CD14-positive monocyte (primary cell): ENCODE measurements around the gene EIPR1. TPM values are rescaled to one million over a fixed set of nuclear protein-coding genes. Genes with fewer than 3 reads are reported as not detected.

Source experiments
- DNase-seq, 3 donors: peaks; one replicate each; pipeline ENCODE4 v3.0.0-alpha.2; 2011 to 2022
- H2AFZ ChIP-seq: 2 replicates; pipeline ENCODE4 v1.6.0; 2012; ENCODE audit warnings: mild to moderate bottlenecking, low read depth, low read length, inconsistent platforms; ENCODE audit not compliant: insufficient read depth, poor library complexity, severe bottlenecking
- H3K27ac ChIP-seq, 2 donors: 1 replicate in 1 of 2; 2 replicates in 1 of 2; pipeline ENCODE4 v1.5.1; 2012 to 2013; ENCODE audit warnings: low read length in 2 of 2, control low read depth in 1 of 2, inconsistent platforms in 1 of 2, low read depth in 1 of 2, mild to moderate bottlenecking in 1 of 2
- H3K27me3 ChIP-seq, 2 donors: one replicate each; pipeline versions ENCODE4 v1.6.0 to v1.6.1; 2011 to 2013; ENCODE audit warnings: low read length in 2 of 2; ENCODE audit not compliant: control insufficient read depth in 2 of 2, insufficient read depth in 2 of 2
- H3K36me3 ChIP-seq, 2 donors: replicated peaks in 1 of 2; 1 replicate in 1 of 2; 2 replicates in 1 of 2; pipeline versions ENCODE4 v1.5.1 to v1.6.1; 2012 to 2013; ENCODE audit warnings: low read length in 2 of 2, control low read depth in 1 of 2, inconsistent platforms in 1 of 2, mild to moderate bottlenecking in 1 of 2; ENCODE audit not compliant: insufficient read depth in 2 of 2, control insufficient read depth in 1 of 2
- H3K4me1 ChIP-seq, 2 donors: 1 replicate in 1 of 2; 2 replicates in 1 of 2; pipeline versions ENCODE4 v1.5.1 to v1.6.1; 2012 to 2013; ENCODE audit warnings: low read length in 2 of 2, control low read depth in 1 of 2, inconsistent platforms in 1 of 2, mild to moderate bottlenecking in 1 of 2, moderate library complexity in 1 of 2; ENCODE audit not compliant: insufficient read depth in 2 of 2, control insufficient read depth in 1 of 2
- H3K4me2 ChIP-seq: replicated peaks from 2 replicates; pipeline ENCODE3; 2012; ENCODE audit warnings: low read length, moderate library complexity, mild to moderate bottlenecking; ENCODE audit not compliant: poor library complexity, severe bottlenecking; ENCODE audit errors: extremely low read depth
- H3K4me3 ChIP-seq, 3 experiments: fragments of 200-600 bp in 1 of 3; sonication (generic) in 1 of 3; replicated peaks in 1 of 3; 1 replicate in 2 of 3; 2 replicates in 1 of 3; pipeline ENCODE4 v1.5.1; 2011 to 2013; ENCODE audit warnings: low read length in 3 of 3, mild to moderate bottlenecking in 3 of 3, control low read depth in 2 of 3, low read depth in 2 of 3, inconsistent platforms in 1 of 3, moderate library complexity in 1 of 3
- H3K79me2 ChIP-seq: 2 replicates; pipeline ENCODE4 v1.6.0; 2012; ENCODE audit warnings: mild to moderate bottlenecking, control low read depth, inconsistent platforms, low read length, moderate library complexity; ENCODE audit not compliant: insufficient read depth
- H3K9ac ChIP-seq: 2 replicates; pipeline ENCODE4 v1.6.0; 2017; ENCODE audit warnings: low read length, mild to moderate bottlenecking; ENCODE audit not compliant: insufficient read depth, poor library complexity, severe bottlenecking
- H3K9me3 ChIP-seq, 2 donors: replicated peaks in 1 of 2; 1 replicate in 1 of 2; 2 replicates in 1 of 2; pipeline versions ENCODE4 v1.5.1 to v1.6.1; 2012 to 2013; ENCODE audit warnings: low read length in 2 of 2, control low read depth in 1 of 2; ENCODE audit not compliant: control insufficient read depth in 1 of 2, insufficient read depth in 1 of 2
- H4K20me1 ChIP-seq: 2 replicates; pipeline ENCODE4 v1.6.0; 2012; ENCODE audit warnings: mild to moderate bottlenecking, low read length, control low read depth, moderate library complexity; ENCODE audit not compliant: insufficient read depth
- H3K27ac Mint-ChIP-seq, 7 donors: one replicate each; pipeline ENCODE4 v1.8.0; 2020; ENCODE audit warnings: mild to moderate bottlenecking in 7 of 7, mixed read lengths in 7 of 7, moderate library complexity in 6 of 7, inconsistent platforms in 2 of 7
- H3K27me3 Mint-ChIP-seq, 3 donors: one replicate each; pipeline ENCODE4 v1.8.0; 2021 to 2022; ENCODE audit warnings: low read depth in 3 of 3, mild to moderate bottlenecking in 3 of 3, mixed read lengths in 3 of 3, moderate library complexity in 3 of 3, inconsistent platforms in 1 of 3
- H3K36me3 Mint-ChIP-seq, 2 donors: one replicate each; pipeline ENCODE4 v1.8.0; 2020; ENCODE audit warnings: mixed read lengths in 2 of 2, inconsistent platforms in 1 of 2, mild to moderate bottlenecking in 1 of 2
- H3K4me1 Mint-ChIP-seq: one replicate; pipeline ENCODE4 v1.8.0; 2020; ENCODE audit warnings: mild to moderate bottlenecking, mixed read lengths
- H3K4me3 Mint-ChIP-seq, 2 donors: one replicate each; pipeline ENCODE4 v1.8.0; 2020; ENCODE audit warnings: mild to moderate bottlenecking in 2 of 2, mixed read lengths in 2 of 2, moderate library complexity in 1 of 2
- H3K9me3 Mint-ChIP-seq, 7 donors: one replicate each; pipeline ENCODE4 v1.8.0; 2020 to 2022; ENCODE audit warnings: mixed read lengths in 7 of 7, mild to moderate bottlenecking in 6 of 7, moderate library complexity in 6 of 7, inconsistent platforms in 2 of 7
- WGBS: methylation state at CpG from one replicate; pipeline ENCODE4 v1.1.5; 2013; ENCODE audit warnings: missing lambda C conversion rate; ENCODE audit not compliant: insufficient coverage; 5-methylcytosine and 5-hydroxymethylcytosine counted together
- intact Hi-C, 2 donors: fragments of 100-400 bp; cut with micrococcal nuclease; formaldehyde crosslinking; loops; one replicate each; pipeline versions ENCODE4 v1.15.0 to v1.15.1; 2023
- polyA plus RNA-seq, 3 donors: library from polyadenylated mRNA; depleted of rRNA in 1 of 3; unstranded in 2 of 3; stranded (reverse) in 1 of 3; fragments of 300-500 nt in 2 of 3; fragments of >200 nt in 1 of 3; fragmentation: Illumina TruSeq in 2 of 3; gene quantifications; 1 replicate in 2 of 3; 2 replicates in 1 of 3; pipeline ENCODE4 v1.2.3, GENCODE V29; 2012 to 2021
- TF ChIP-seq, protein P1 (sequence below): fragments of 200-600 bp; IDR thresholded peaks from one replicate; pipeline ENCODE4 v1.8.0; 2022; ENCODE audit warnings: antibody characterized with exemption, mild to moderate bottlenecking

EIPR1 gene
- polyA plus RNA-seq, 3 donors: 19.0 to 22.4 (median 20.8) TPM

DNA sequence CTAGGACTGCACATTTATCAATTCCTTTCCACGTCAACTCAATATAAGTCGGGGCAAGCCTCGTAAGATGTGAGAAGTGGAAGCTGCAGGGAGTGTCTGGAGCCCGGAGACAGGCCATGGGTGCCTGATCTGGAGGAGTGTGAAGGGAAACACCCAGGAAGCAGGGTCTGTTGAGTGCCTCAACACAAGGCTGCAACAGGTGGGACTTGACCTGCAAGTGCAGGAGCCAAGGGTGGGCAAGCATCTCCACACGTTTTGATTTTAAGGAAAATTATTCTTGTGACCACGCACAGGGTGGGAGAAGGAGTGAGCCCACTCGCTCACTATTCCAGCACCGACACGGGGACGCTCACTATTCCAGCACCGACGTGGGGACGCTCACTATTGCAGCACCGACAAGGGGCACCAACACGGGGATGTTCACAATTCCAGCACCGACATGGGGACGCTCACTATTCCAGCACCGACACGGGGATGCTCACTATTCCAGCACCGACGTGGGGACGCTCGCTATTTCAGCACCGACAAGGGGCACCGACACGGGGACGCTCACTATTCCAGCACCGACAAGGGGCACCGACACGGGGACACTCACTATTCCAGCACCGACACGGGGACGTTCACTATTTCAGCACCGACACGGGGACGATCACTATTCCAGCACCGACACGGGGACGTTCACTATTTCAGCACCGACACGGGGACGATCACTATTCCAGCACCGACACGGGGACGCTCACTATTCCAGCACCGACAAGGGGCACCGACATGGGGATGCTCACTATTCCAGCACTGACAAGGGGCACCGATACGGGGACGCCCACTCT, 197.3 kb downstream of the EIPR1 start:
- Histone ChIP-seq H3K27ac (no peak overlapping the region), H3K4me2 (no peak overlapping the region), H3K9me3 (peaks cover 6 to 20% of the 10 kb centered on the region in 2 donors), H3K9ac (no peak overlapping the region), H3K27me3 (no peaks in the 10 kb centered on the region), H3K36me3 (peaks cover 0 to 3% of the 10 kb centered on the region in 2 donors), H3K4me3 (no peak overlapping the region), H4K20me1 (no peaks in the 10 kb centered on the region), H3K4me1 (no peaks in the 10 kb centered on the region), H2AFZ (no peak overlapping the region), H3K79me2 (no peaks in the 10 kb centered on the region)
- DNase-seq: peak in 2 of 3 donors; percentile 9 to 23
- intact Hi-C loops: no loop called here
- Mint-ChIP-seq H3K36me3 (peaks cover 21 to 26% of the 10 kb centered on the region in 2 donors), H3K4me1 (no peaks in the 10 kb centered on the region), H3K27ac (no peak overlapping the region), H3K9me3 (peaks cover 0 to 18% (median 9%) of the 10 kb centered on the region in 7 donors), H3K27me3 (no peaks in the 10 kb centered on the region), H3K4me3 (no peak overlapping the region)
- WGBS: 89% methylated on average over 47 of the region's 50 CpGs
- TF ChIP-seq, protein P1, sequence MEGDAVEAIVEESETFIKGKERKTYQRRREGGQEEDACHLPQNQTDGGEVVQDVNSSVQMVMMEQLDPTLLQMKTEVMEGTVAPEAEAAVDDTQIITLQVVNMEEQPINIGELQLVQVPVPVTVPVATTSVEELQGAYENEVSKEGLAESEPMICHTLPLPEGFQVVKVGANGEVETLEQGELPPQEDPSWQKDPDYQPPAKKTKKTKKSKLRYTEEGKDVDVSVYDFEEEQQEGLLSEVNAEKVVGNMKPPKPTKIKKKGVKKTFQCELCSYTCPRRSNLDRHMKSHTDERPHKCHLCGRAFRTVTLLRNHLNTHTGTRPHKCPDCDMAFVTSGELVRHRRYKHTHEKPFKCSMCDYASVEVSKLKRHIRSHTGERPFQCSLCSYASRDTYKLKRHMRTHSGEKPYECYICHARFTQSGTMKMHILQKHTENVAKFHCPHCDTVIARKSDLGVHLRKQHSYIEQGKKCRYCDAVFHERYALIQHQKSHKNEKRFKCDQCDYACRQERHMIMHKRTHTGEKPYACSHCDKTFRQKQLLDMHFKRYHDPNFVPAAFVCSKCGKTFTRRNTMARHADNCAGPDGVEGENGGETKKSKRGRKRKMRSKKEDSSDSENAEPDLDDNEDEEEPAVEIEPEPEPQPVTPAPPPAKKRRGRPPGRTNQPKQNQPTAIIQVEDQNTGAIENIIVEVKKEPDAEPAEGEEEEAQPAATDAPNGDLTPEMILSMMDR: no peak

DNA sequence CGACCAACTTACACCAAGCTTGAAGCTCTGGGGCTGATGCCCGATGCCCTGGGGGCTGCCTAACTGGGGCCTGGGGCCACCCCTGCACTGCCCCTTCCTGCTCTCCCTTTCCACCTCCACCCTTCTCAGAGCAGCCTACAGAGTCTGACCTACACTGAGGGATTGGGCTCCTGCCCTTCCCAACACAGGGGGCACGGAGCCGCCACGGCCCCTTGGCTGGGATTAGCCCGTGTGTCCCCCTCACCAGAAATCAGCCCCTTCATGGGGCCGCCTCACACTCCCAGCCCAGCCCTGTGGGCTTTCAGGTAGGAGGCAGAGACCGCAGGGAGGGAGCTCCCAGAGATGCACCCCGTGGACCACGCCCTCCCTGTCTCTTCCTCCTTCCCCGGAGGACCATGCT, 198.0 kb downstream of the EIPR1 start:
- Histone ChIP-seq H3K9me3 (peaks cover 6 to 20% of the 10 kb centered on the region in 2 donors), H3K4me1 (no peaks in the 10 kb centered on the region), H3K9ac (no peak overlapping the region), H3K4me2 (no peak overlapping the region), H3K4me3 (no peak overlapping the region), H3K27ac (no peak overlapping the region), H3K36me3 (peaks cover 0 to 8% of the 10 kb centered on the region in 2 donors), H3K27me3 (no peaks in the 10 kb centered on the region), H3K79me2 (no peaks in the 10 kb centered on the region), H4K20me1 (no peaks in the 10 kb centered on the region), H2AFZ (no peak overlapping the region)
- no peak overlapping the region for H3K27ac Mint-ChIP-seq
- intact Hi-C loops: no loop called here
- H3K4me3 Mint-ChIP-seq: no peak overlapping the region
- no peaks in the 10 kb centered on the region for H3K4me1 Mint-ChIP-seq
- H3K36me3 Mint-ChIP-seq: peaks cover 21 to 23% of the 10 kb centered on the region in 2 donors
- no peak for DNase-seq
- no peaks in the 10 kb centered on the region for H3K27me3 Mint-ChIP-seq
- peaks cover 0 to 18% (median 9%) of the 10 kb centered on the region in 7 donors for H3K9me3 Mint-ChIP-seq
- 90% methylated on average over 6 of the region's 11 CpGs for WGBS
- TF ChIP-seq, protein P1: no peak
